Tibial nerve (tissue), 4 donors: ENCODE measurements around the gene SLC25A10. TPM values are rescaled to one million over a fixed set of nuclear protein-coding genes. Genes with fewer than 3 reads are reported as not detected.

Experiments used
- DNase-seq, 2 donors: peaks; one replicate each; pipeline ENCODE4 v3.0.0-alpha.2; 2019; ENCODE audit warnings: low spot score in 2 of 2
- H3K27ac ChIP-seq, 4 donors: fragments of 200-600 bp; sonication (generic) in 3 of 4; one replicate each; pipeline ENCODE4 v1.5.1; 2017 to 2019; ENCODE audit warnings: mild to moderate bottlenecking in 1 of 4
- H3K27me3 ChIP-seq, 2 donors: fragments of 200-600 bp; sonication (generic) in 1 of 2; one replicate each; pipeline versions ENCODE4 v1.5.1 to v1.6.0; 2017 to 2019
- H3K36me3 ChIP-seq, 3 donors: fragments of 200-600 bp; sonication (generic); one replicate each; pipeline ENCODE4 v1.5.1; 2018 to 2019
- H3K4me1 ChIP-seq, 4 donors: fragments of 200-600 bp; sonication (generic) in 3 of 4; one replicate each; pipeline ENCODE4 v1.5.1; 2017 to 2019
- H3K4me3 ChIP-seq, 4 donors: fragments of 200-600 bp; sonication (generic) in 3 of 4; one replicate each; pipeline ENCODE4 v1.5.1; 2017 to 2019; ENCODE audit warnings: mild to moderate bottlenecking in 1 of 4, moderate library complexity in 1 of 4
- H3K9me3 ChIP-seq, 4 donors: fragments of 200-600 bp; sonication (generic) in 3 of 4; one replicate each; pipeline ENCODE4 v1.5.1; 2017 to 2019
- CTCF ChIP-seq, 5 experiments: fragments of 200-600 bp in 3 of 5; fragments of 450-650 bp in 2 of 5; sonication (generic) in 3 of 5; IDR thresholded peaks; one replicate each; pipeline ENCODE4 v1.5.1; 2016 to 2019; ENCODE audit warnings: antibody characterized with exemption in 5 of 5, mild to moderate bottlenecking in 3 of 5, moderate library complexity in 2 of 5
- EP300 ChIP-seq, 2 donors: sonication (generic); formaldehyde crosslinking; IDR thresholded peaks; one replicate each; pipeline ENCODE4 v1.6.1; 2017; ENCODE audit warnings: antibody characterized with exemption in 2 of 2, mild to moderate bottlenecking in 1 of 2
- POLR2A ChIP-seq, 2 donors: fragments of 450-650 bp; IDR thresholded peaks; one replicate each; pipeline ENCODE4 v1.6.1; 2017; ENCODE audit warnings: antibody characterized with exemption in 2 of 2, mild to moderate bottlenecking in 2 of 2, moderate library complexity in 2 of 2
- WGBS, 2 donors: methylation state at CpG; one replicate each; pipeline ENCODE4 v1.1.5; 2018; 5-methylcytosine and 5-hydroxymethylcytosine counted together
- total RNA-seq, 4 donors: library from RNA; depleted of rRNA; stranded (reverse); fragments of >200 nt; gene quantifications; one replicate each; pipeline ENCODE4 v1.1.0, GENCODE V29; 2016

SLC25A10 gene
- total RNA-seq, 4 donors from 2014 or later, result 10.8 to 32.1 (median 22.6) TPM

GRCh38 chr17:81715107-81715871 lies 3.2 kb downstream of the SLC25A10 start:
- peaks cover 0 to 47% (median 34%) of the 10 kb centered on the region in 4 donors for H3K4me1 ChIP-seq
- peak overlapping the region in 1 of 4 donors; percentile 88 for H3K27ac ChIP-seq
- no peak for TF ChIP-seq EP300 (IDR thresholded peaks at IDR 0.05)
- no peak for DNase-seq
- H3K4me3 ChIP-seq, result no peak overlapping the region
- H3K27me3 ChIP-seq, result no peaks in the 10 kb centered on the region
- H3K36me3 ChIP-seq, result peaks cover 0 to 59% (median 0%) of the 10 kb centered on the region in 3 donors
- 89 to 92% methylated on average over 14 to 31 of the region's 32 CpGs for whole genome bisulfite sequencing, 2 donors
- no peaks in the 10 kb centered on the region for H3K9me3 ChIP-seq

- WGBS, 2 donors, result 87 to 89% methylated on average over 31 to 40 of the region's 43 CpGs
- no peak for DNase-seq
- Histone ChIP-seq H3K4me1 (peaks cover 0 to 39% (median 26%) of the 10 kb centered on the region in 4 donors), H3K36me3 (peaks cover 0 to 64% (median 0%) of the 10 kb centered on the region in 3 donors), H3K9me3 (no peaks in the 10 kb centered on the region), H3K27me3 (no peaks in the 10 kb centered on the region), H3K4me3 (no peak overlapping the region), H3K27ac (no peak overlapping the region)
- no peak for TF ChIP-seq CTCF (IDR thresholded peaks at IDR 0.05)
- TF ChIP-seq EP300 (IDR thresholded peaks at IDR 0.05), result no peak
Measured at GRCh38 chr17:81715872-81716673, 4.0 kb downstream of the SLC25A10 start.

GRCh38 chr17:81716674-81716996 lies 4.6 kb downstream of the SLC25A10 start:
- 87 to 95% methylated on average over 9 to 12 of the region's 12 CpGs for WGBS, 2 donors
- H3K27me3 ChIP-seq, result no peaks in the 10 kb centered on the region
- H3K4me3 ChIP-seq, result no peak overlapping the region
- no peak for TF ChIP-seq POLR2A (IDR thresholded peaks at IDR 0.05)
- peaks cover 0 to 64% (median 0%) of the 10 kb centered on the region in 3 donors for H3K36me3 ChIP-seq
- peaks cover 0 to 33% (median 21%) of the 10 kb centered on the region in 4 donors for H3K4me1 ChIP-seq
- H3K9me3 ChIP-seq, result no peaks in the 10 kb centered on the region
- no peak overlapping the region for H3K27ac ChIP-seq
- no peak for DNase-seq

- Histone ChIP-seq H3K9me3 (no peaks in the 10 kb centered on the region), H3K36me3 (peaks cover 0 to 64% (median 0%) of the 10 kb centered on the region in 3 donors), H3K4me3 (no peak overlapping the region), H3K4me1 (peaks cover 0 to 35% (median 21%) of the 10 kb centered on the region in 4 donors), H3K27ac (no peak overlapping the region), H3K27me3 (no peaks in the 10 kb centered on the region)
- TF ChIP-seq POLR2A (IDR thresholded peaks at IDR 0.05) (no peak), CTCF (IDR thresholded peaks at IDR 0.05) (no peak), EP300 (IDR thresholded peaks at IDR 0.05) (no peak)
- 89 to 94% methylated on average over 12 to 25 of the region's 25 CpGs for WGBS, 2 donors
- no peak for DNase-seq
Measured at GRCh38 chr17:81717049-81717765, 5.1 kb downstream of the SLC25A10 start.

- Histone ChIP-seq H3K9me3 (no peaks in the 10 kb centered on the region), H3K36me3 (peaks cover 0 to 64% (median 0%) of the 10 kb centered on the region in 3 donors), H3K4me1 (peaks cover 0 to 37% (median 20%) of the 10 kb centered on the region in 4 donors), H3K27me3 (no peaks in the 10 kb centered on the region), H3K4me3 (no peak overlapping the region), H3K27ac (no peak overlapping the region)
- WGBS, 2 donors, result 93 to 100% methylated on average over 5 to 9 of the region's 9 CpGs
- no peak for DNase-seq
- no peak for TF ChIP-seq CTCF (IDR thresholded peaks at IDR 0.05)
- no peak for TF ChIP-seq EP300 (IDR thresholded peaks at IDR 0.05)
- TF ChIP-seq POLR2A (IDR thresholded peaks at IDR 0.05), result no peak
Measured at GRCh38 chr17:81717766-81718089, 5.6 kb downstream of the SLC25A10 start.
